Liver (tissue), 9 donors: Measurements from ENCODE around the gene FIG4. TPM values are rescaled to one million over a fixed set of nuclear protein-coding genes. Genes with fewer than 3 reads are reported as not detected.

Source experiments
- DNase-seq: peaks from one replicate; pipeline ENCODE4 v3.0.0-alpha.2; 2017; ENCODE audit warnings: low spot score
- H3K27ac ChIP-seq, 2 donors: one replicate each; pipeline ENCODE4 v1.7.0; 2013; ENCODE audit warnings: inconsistent platforms in 2 of 2, low read length in 2 of 2, control low read depth in 1 of 2, low read depth in 1 of 2, mild to moderate bottlenecking in 1 of 2
- H3K27me3 ChIP-seq, 4 donors: one replicate each; pipeline versions ENCODE4 v1.6.1 to v1.7.0; 2013; ENCODE audit warnings: low read length in 3 of 4, inconsistent platforms in 1 of 4, mild to moderate bottlenecking in 1 of 4, moderate library complexity in 1 of 4; ENCODE audit not compliant: control insufficient read depth in 4 of 4, insufficient read depth in 4 of 4
- H3K36me3 ChIP-seq, 4 donors: one replicate each; pipeline versions ENCODE4 v1.6.1 to v1.7.0; 2013; ENCODE audit warnings: low read length in 3 of 4, mild to moderate bottlenecking in 3 of 4, low read depth in 1 of 4, moderate library complexity in 1 of 4; ENCODE audit not compliant: control insufficient read depth in 4 of 4, insufficient read depth in 3 of 4
- H3K4me1 ChIP-seq, 4 donors: one replicate each; pipeline versions ENCODE4 v1.6.1 to v1.7.0; 2013; ENCODE audit warnings: low read length in 3 of 4, mild to moderate bottlenecking in 3 of 4, moderate library complexity in 1 of 4; ENCODE audit not compliant: control insufficient read depth in 4 of 4, insufficient read depth in 4 of 4
- H3K4me3 ChIP-seq, 3 donors: one replicate each; pipeline versions ENCODE4 v1.6.1 to v1.7.0; 2013; ENCODE audit warnings: low read length in 3 of 3, control low read depth in 1 of 3, low read depth in 1 of 3, mild to moderate bottlenecking in 1 of 3
- H3K9ac ChIP-seq, 2 donors: one replicate each; pipeline ENCODE4 v1.7.0; 2013; ENCODE audit warnings: low read length in 2 of 2, mild to moderate bottlenecking in 2 of 2, moderate library complexity in 2 of 2, control low read depth in 1 of 2, low read depth in 1 of 2
- H3K9me3 ChIP-seq, 4 donors: one replicate each; pipeline versions ENCODE4 v1.6.1 to v1.7.0; 2013; ENCODE audit warnings: low read length in 3 of 4; ENCODE audit not compliant: control insufficient read depth in 4 of 4
- ATF3 ChIP-seq: IDR thresholded peaks from 2 replicates; pipeline ENCODE4 v1.6.1; 2016; ENCODE audit warnings: antibody characterized with exemption
- CTCF ChIP-seq: fragments of 150-350 bp; IDR thresholded peaks from 2 replicates; pipeline ENCODE4 v1.5.1; 2017; ENCODE audit warnings: improper control_type of control experiment, low read depth, low read length; ENCODE audit not compliant: missing input control
- EGR1 ChIP-seq, 2 donors: IDR thresholded peaks; 2 replicates each; pipeline ENCODE4 v1.6.1; 2016 to 2018; ENCODE audit warnings: antibody characterized with exemption in 2 of 2, low read depth in 2 of 2
- FOXA1 ChIP-seq: IDR thresholded peaks from 2 replicates; pipeline ENCODE4 v1.6.1; 2016; ENCODE audit warnings: antibody characterized with exemption
- FOXA2 ChIP-seq: IDR thresholded peaks from 2 replicates; pipeline ENCODE4 v1.6.1; 2016; ENCODE audit warnings: antibody characterized with exemption
- GABPA ChIP-seq, 2 donors: IDR thresholded peaks in 1 of 2; conservative IDR thresholded peaks in 1 of 2; 2 replicates each; pipeline ENCODE4 v1.6.1; 2016; ENCODE audit warnings: antibody characterized with exemption in 2 of 2, mild to moderate bottlenecking in 1 of 2, moderate library complexity in 1 of 2
- HNF4A ChIP-seq, 2 donors: conservative IDR thresholded peaks; 2 replicates each; pipeline ENCODE4 v1.6.1; 2016; ENCODE audit warnings: antibody characterized with exemption in 2 of 2, mild to moderate bottlenecking in 2 of 2
- HNF4G ChIP-seq: IDR thresholded peaks from 2 replicates; pipeline ENCODE4 v1.6.1; 2016; ENCODE audit warnings: antibody characterized with exemption
- JUND ChIP-seq, 2 donors: IDR thresholded peaks; 2 replicates each; pipeline ENCODE4 v1.6.1; 2016; ENCODE audit warnings: antibody characterized with exemption in 2 of 2
- MAX ChIP-seq: IDR thresholded peaks from 2 replicates; pipeline ENCODE4 v1.6.1; 2016; ENCODE audit warnings: antibody characterized with exemption
- NR2F2 ChIP-seq: IDR thresholded peaks from 2 replicates; pipeline ENCODE4 v1.6.1; 2016; ENCODE audit warnings: antibody characterized with exemption
- RAD21 ChIP-seq, 2 donors: IDR thresholded peaks; 2 replicates each; pipeline ENCODE4 v1.6.1; 2016; ENCODE audit warnings: antibody characterized with exemption in 2 of 2, mild to moderate bottlenecking in 2 of 2
- REST ChIP-seq: IDR thresholded peaks from 2 replicates; pipeline ENCODE4 v1.6.1; 2016; ENCODE audit warnings: antibody characterized with exemption, mild to moderate bottlenecking
- RXRA ChIP-seq, 2 donors: IDR thresholded peaks; 2 replicates each; pipeline ENCODE4 v1.6.1; 2017 to 2018; ENCODE audit warnings: antibody characterized with exemption in 2 of 2, mild to moderate bottlenecking in 1 of 2
- SP1 ChIP-seq: IDR thresholded peaks from 2 replicates; pipeline ENCODE4 v1.6.1; 2018; ENCODE audit warnings: antibody characterized with exemption, mild to moderate bottlenecking
- TAF1 ChIP-seq: conservative IDR thresholded peaks from 2 replicates; pipeline ENCODE4 v1.6.1; 2016; ENCODE audit warnings: antibody characterized with exemption, mild to moderate bottlenecking
- YY1 ChIP-seq: IDR thresholded peaks from 2 replicates; pipeline ENCODE4 v1.6.1; 2016; ENCODE audit warnings: antibody characterized with exemption, mild to moderate bottlenecking
- ZBTB33 ChIP-seq: IDR thresholded peaks from 2 replicates; pipeline ENCODE4 v1.6.1; 2016; ENCODE audit warnings: antibody characterized with exemption
- WGBS: extraction: QIAGEN DNeasy Blood & Tissue Kit; methylation state at CpG from one replicate; pipeline ENCODE4 v1.1.7; 2013; 5-methylcytosine and 5-hydroxymethylcytosine counted together
- polyA plus RNA-seq, 2 donors: library from polyadenylated mRNA; stranded (reverse) in 1 of 2; unstranded in 1 of 2; fragments of 200-250 nt in 1 of 2; fragments of >200 nt in 1 of 2; fragmentation: Nextera tagmentation in 1 of 2; extraction: Ambion mirVana in 1 of 2; gene quantifications; one replicate each; pipeline versions ENCODE4 v1.2.1 to v1.2.3, GENCODE V29; 2013 to 2015
- total RNA-seq, 2 donors: library from RNA; depleted of rRNA; stranded (reverse); fragments of >200 nt; gene quantifications; one replicate each; pipeline ENCODE4 v1.2.3, GENCODE V29; 2014
- donor health status: healthy.
- donor health status: healthy.
- donor health status: healthy.
- donor health status: healthy.
- donor health status: healthy.

The FIG4 gene
- total and polyA plus RNA-seq, 4 donors: 3.4 to 8.7 (median 4.6) TPM

GRCh38 chr6:109653264-109653663, 37.8 kb upstream of the FIG4 start (continued):
- no peak for TF ChIP-seq REST
- TF ChIP-seq JUND (IDR thresholded peaks at IDR 0.05): no peak
- no peak for TF ChIP-seq ATF3

GRCh38 chr6:109655761-109656262, 35.3 kb upstream of the FIG4 start:
- no peak overlapping the region for H3K27ac ChIP-seq
- WGBS: 97% methylated on average over 6 of the region's 6 CpGs
- no peaks in the 10 kb centered on the region for H3K4me1 ChIP-seq
- TF ChIP-seq SP1 (no peak), GABPA (IDR thresholded peaks at IDR 0.05 in 1 of 2, conservative IDR thresholded peaks at IDR 0.05 in 1 of 2) (no peak), TAF1 (no peak), JUND (IDR thresholded peaks at IDR 0.05) (no peak), NR2F2 (no peak), EGR1 (IDR thresholded peaks at IDR 0.05; ENCODE audit: low read depth in 2 of 2) (no peak), FOXA2 (no peak), HNF4G (no peak), HNF4A (conservative IDR thresholded peaks at IDR 0.05) (no peak), ATF3 (no peak), YY1 (no peak), FOXA1 (no peak), RAD21 (IDR thresholded peaks at IDR 0.05) (no peak), REST (no peak), MAX (no peak), ZBTB33 (no peak), RXRA (IDR thresholded peaks at IDR 0.05) (no peak), CTCF (no peak)
- no peak for DNase-seq
- H3K36me3 ChIP-seq: peaks cover 0 to 4% (median 0%) of the 10 kb centered on the region in 4 donors
- no peaks in the 10 kb centered on the region for H3K27me3 ChIP-seq
- H3K9ac ChIP-seq: no peak overlapping the region
- no peaks in the 10 kb centered on the region for H3K9me3 ChIP-seq
- H3K4me3 ChIP-seq: no peak overlapping the region
